Measurements from ENCODE around the gene UNC5C. TPM values are rescaled to one million over a fixed set of nuclear protein-coding genes. Genes with fewer than 3 reads are reported as not detected.

UNC5C gene
- polyA plus RNA-seq, 1 donor (not counting 4 experiments of a cell fraction or from before 2014, with no cell fraction given): not detected

GRCh38 chr4:95343235-95343634 is 205.5 kb downstream of the UNC5C start:
- no peaks in the 10 kb centered on the region for H3K9me1 ChIP-seq (ENCODE audit: control insufficient read depth, extremely low read depth, insufficient read depth, low read length)
- dilution Hi-C loops (cut with MboI; ENCODE audit: extremely low pct_ligation_motif_present, low sequenced_read_pairs): no loop called here
- no peak overlapping the region for H2AFZ ChIP-seq (ENCODE audit: control insufficient read depth, low read length)
- no peak for FAIRE-seq
- H3K27me3 ChIP-seq (ENCODE audit: control insufficient read depth, extremely low read depth, insufficient read depth, low read length): no peaks in the 10 kb centered on the region
- no peaks in the 10 kb centered on the region for H3K4me1 ChIP-seq (ENCODE audit: control insufficient read depth, extremely low read depth, insufficient read depth, low read length)
- no peaks in the 10 kb centered on the region for H4K20me1 ChIP-seq (ENCODE audit: control insufficient read depth, extremely low read depth, insufficient read depth, low read length)
- H3K36me3 ChIP-seq (ENCODE audit: control insufficient read depth in 2 of 2, extremely low read depth in 1 of 2, insufficient read depth in 2 of 2, low read length in 2 of 2): no peaks in the 10 kb centered on the region
- DNase-seq (ENCODE audit: low read depth, low spot score): no peak
- H3K4me3 ChIP-seq (ENCODE audit: control insufficient read depth in 2 of 3, extremely low read depth in 1 of 3, insufficient read depth in 2 of 3, low read depth in 1 of 3, low read length in 3 of 3): no peak overlapping the region
- no peak overlapping the region for H3K9ac ChIP-seq (ENCODE audit: control insufficient read depth, extremely low read depth, insufficient read depth, low read length)
- H3K27ac ChIP-seq (ENCODE audit: control insufficient read depth, insufficient read depth, low read length): no peak overlapping the region
- no peaks in the 10 kb centered on the region for H3K79me2 ChIP-seq (ENCODE audit: control insufficient read depth, insufficient read depth, low read length)
- TF ChIP-seq EZH2 (IDR thresholded peaks at IDR 0.05; ENCODE audit: low read length) (no peak), CTCF (optimal IDR thresholded peaks at IDR 0.05 in 1 of 3, IDR thresholded peaks at IDR 0.05 in 1 of 3, conservative IDR thresholded peaks at IDR 0.05 in 1 of 3; ENCODE audit: extremely low read depth in 1 of 3, insufficient read depth in 2 of 3, low read length in 3 of 3) (no peak)
- H3K4me2 ChIP-seq (ENCODE audit: control insufficient read depth, extremely low read depth, insufficient read depth, low read depth, low read length): no peak overlapping the region
- no peaks in the 10 kb centered on the region for H3K9me3 ChIP-seq (ENCODE audit: control insufficient read depth, low read depth, low read length)

- no peaks in the 10 kb centered on the region for H3K9me1 ChIP-seq (ENCODE audit: control insufficient read depth, extremely low read depth, insufficient read depth, low read length)
- H3K36me3 ChIP-seq (ENCODE audit: control insufficient read depth in 2 of 2, extremely low read depth in 1 of 2, insufficient read depth in 2 of 2, low read length in 2 of 2): no peaks in the 10 kb centered on the region
- no peak overlapping the region for H2AFZ ChIP-seq (ENCODE audit: control insufficient read depth, low read length)
- FAIRE-seq (no peak), DNase-seq (ENCODE audit: low read depth, low spot score) (no peak)
- no peaks in the 10 kb centered on the region for H3K9me3 ChIP-seq (ENCODE audit: control insufficient read depth, low read depth, low read length)
- dilution Hi-C loops (cut with MboI; ENCODE audit: extremely low pct_ligation_motif_present, low sequenced_read_pairs): no loop called here
- H3K27ac ChIP-seq (ENCODE audit: control insufficient read depth, insufficient read depth, low read length): no peak overlapping the region
- no peaks in the 10 kb centered on the region for H4K20me1 ChIP-seq (ENCODE audit: control insufficient read depth, extremely low read depth, insufficient read depth, low read length)
- H3K27me3 ChIP-seq (ENCODE audit: control insufficient read depth, extremely low read depth, insufficient read depth, low read length): no peaks in the 10 kb centered on the region
- TF ChIP-seq EZH2 (IDR thresholded peaks at IDR 0.05; ENCODE audit: low read length) (no peak), CTCF (optimal IDR thresholded peaks at IDR 0.05 in 1 of 3, IDR thresholded peaks at IDR 0.05 in 1 of 3, conservative IDR thresholded peaks at IDR 0.05 in 1 of 3; ENCODE audit: extremely low read depth in 1 of 3, insufficient read depth in 2 of 3, low read length in 3 of 3) (no peak)
- no peak overlapping the region for H3K9ac ChIP-seq (ENCODE audit: control insufficient read depth, extremely low read depth, insufficient read depth, low read length)
- no peaks in the 10 kb centered on the region for H3K79me2 ChIP-seq (ENCODE audit: control insufficient read depth, insufficient read depth, low read length)
- H3K4me3 ChIP-seq (ENCODE audit: control insufficient read depth in 2 of 3, extremely low read depth in 1 of 3, insufficient read depth in 2 of 3, low read depth in 1 of 3, low read length in 3 of 3): no peak overlapping the region
- no peak overlapping the region for H3K4me2 ChIP-seq (ENCODE audit: control insufficient read depth, extremely low read depth, insufficient read depth, low read depth, low read length)
- no peaks in the 10 kb centered on the region for H3K4me1 ChIP-seq (ENCODE audit: control insufficient read depth, extremely low read depth, insufficient read depth, low read length)
Measured at GRCh38 chr4:95340191-95340590, 208.6 kb downstream of the UNC5C start.

Measured in keratinocyte (primary cell).